Endometrial microvascular endothelial cells (primary cell): ENCODE data around the gene ADCY4. TPM values are rescaled to one million over a fixed set of nuclear protein-coding genes. Genes with fewer than 3 reads are reported as not detected.

ENCODE experiments used
- in situ Hi-C: cut with HindIII; loops from 2 replicates; pipeline ENCODE4 v1.10.0; 2017; ENCODE audit warnings: low sequenced_read_pairs, low pct_unique_long_range_greater_than_20kb; ENCODE audit errors: inconsistent ontology term
- total RNA-seq: library from RNA; depleted of rRNA; stranded (reverse); fragments of >200 nt; gene quantifications from one replicate; pipeline ENCODE4 v1.2.3, GENCODE V29; 2015; ENCODE audit errors: inconsistent ontology term

The ADCY4 gene
- total RNA-seq, 1 donor from 2014 or later: 13.9 TPM

- in situ Hi-C loops: no loop called here
Measured at GRCh38 chr14:24269368-24269767, 65.5 kb downstream of the ADCY4 start.

Other genes with a start within 250 kb of the ADCY4 start
- gene PCK2, start 240.8 kb downstream of the ADCY4 start, total RNA-seq: 15.8 TPM
- gene DCAF11, start 220.3 kb downstream of the ADCY4 start, total RNA-seq: 52.4 TPM
- 0.65 TPM for gene NRL, start 220.1 kb downstream of the ADCY4 start, total RNA-seq
- gene FITM1, start 204.4 kb downstream of the ADCY4 start, total RNA-seq: 3.3 TPM
- gene PSME1, start 198.9 kb downstream of the ADCY4 start, total RNA-seq: 239 TPM
- gene EMC9, start 193.5 kb downstream of the ADCY4 start, total RNA-seq: 26.7 TPM
- 142 TPM for gene PSME2, start 188.5 kb downstream of the ADCY4 start, total RNA-seq
- 121 TPM for gene RNF31, start 187.6 kb downstream of the ADCY4 start, total RNA-seq
- 45.2 TPM for gene IRF9, start 173.8 kb downstream of the ADCY4 start, total RNA-seq
- 2.6 TPM for gene REC8, start 163.0 kb downstream of the ADCY4 start, total RNA-seq
- 85.0 TPM for gene IPO4, start 146.3 kb downstream of the ADCY4 start, total RNA-seq
- gene TM9SF1, start 139.6 kb downstream of the ADCY4 start, total RNA-seq: 83.3 TPM
- not detected for gene TSSK4, start 129.4 kb downstream of the ADCY4 start, total RNA-seq
- gene CHMP4A, start 121.6 kb downstream of the ADCY4 start, total RNA-seq: 30.0 TPM
- gene MDP1, start 119.0 kb downstream of the ADCY4 start, total RNA-seq: 2.3 TPM
- gene NEDD8, start 102.7 kb downstream of the ADCY4 start, total RNA-seq: 193 TPM
- 144 TPM for gene GMPR2, start 102.1 kb downstream of the ADCY4 start, total RNA-seq
- gene TINF2, start 92.4 kb downstream of the ADCY4 start, total RNA-seq: 68.5 TPM
- gene TGM1, start 71.9 kb downstream of the ADCY4 start, total RNA-seq: not detected
- 59.6 TPM for gene RABGGTA, start 63.5 kb downstream of the ADCY4 start, total RNA-seq
- 23.2 TPM for gene DHRS1, start 35.3 kb downstream of the ADCY4 start, total RNA-seq
- gene NOP9, start 35.2 kb downstream of the ADCY4 start, total RNA-seq: 28.9 TPM
- 20.7 TPM for gene CIDEB, start 27.1 kb downstream of the ADCY4 start, total RNA-seq
- 15.8 TPM for gene LTB4R2, start 24.9 kb downstream of the ADCY4 start, total RNA-seq
- 22.6 TPM for gene LTB4R, start 23.6 kb downstream of the ADCY4 start, total RNA-seq
- 7.2 TPM for gene RIPK3, start 4.9 kb upstream of the ADCY4 start, total RNA-seq
- gene NFATC4, start 33.1 kb upstream of the ADCY4 start, total RNA-seq: 11.9 TPM
- 6.9 TPM for gene NYNRIN, start 63.9 kb upstream of the ADCY4 start, total RNA-seq
- gene CBLN3, start 94.6 kb upstream of the ADCY4 start, total RNA-seq: 1.3 TPM
- gene KHNYN, start 94.9 kb upstream of the ADCY4 start, total RNA-seq: 46.6 TPM
- gene SDR39U1, start 107.7 kb upstream of the ADCY4 start, total RNA-seq: 30.5 TPM
- not detected for gene CMA1, start 173.2 kb upstream of the ADCY4 start, total RNA-seq
- not detected for gene CTSG, start 241.2 kb upstream of the ADCY4 start, total RNA-seq